NCI-H2196 (cell line): Measurements from ENCODE around the gene S100A8.
"Not testable (repeated sequence)": the region's sequence is repeated elsewhere in the genome, so short reads cannot be mapped to it uniquely, and the experiment has no call there.

ENCODE experiments used
- DNase-seq: peaks from one replicate; lab custom pipeline; 2025; ENCODE audit not compliant: unreplicated experiment; lab: John Stamatoyannopoulos, UW

S100A8 gene

GRCh38 chr1:153390938-153391710 lies at the start of gene S100A8:
Gene S100A8 (minus strand): TSS chr1:153391073. CDS start chr1:153390535, 538 bp downstream.
- DNase-seq, result peak; percentile 60

GRCh38 chr1:153439273-153439672 lies 48.4 kb upstream of the S100A8 start:
- DNase-seq, result no peak

- no peak for DNase-seq
These were observed 47.7 kb upstream of the S100A8 start for GRCh38 chr1:153438599-153438998.

GRCh38 chr1:153437236-153437635 lies 46.4 kb upstream of the S100A8 start:
- DNase-seq, result no peak

- no peak for DNase-seq
These were observed 44.0 kb upstream of the S100A8 start for GRCh38 chr1:153434746-153435455.

- no peak for DNase-seq
These were observed 42.2 kb upstream of the S100A8 start for GRCh38 chr1:153432874-153433681.

GRCh38 chr1:153431928-153432327 lies 41.1 kb upstream of the S100A8 start:
- no peak for DNase-seq

- no peak for DNase-seq
These were observed 40.6 kb upstream of the S100A8 start for GRCh38 chr1:153431427-153431826.

GRCh38 chr1:153431002-153431401 lies 40.1 kb upstream of the S100A8 start:
- no peak for DNase-seq

GRCh38 chr1:153430561-153430960 lies 39.7 kb upstream of the S100A8 start:
- DNase-seq, result no peak

- DNase-seq, result no peak
These were observed 39.3 kb upstream of the S100A8 start for GRCh38 chr1:153430166-153430553.

- DNase-seq, result peak; percentile 20
These were observed 38.6 kb upstream of the S100A8 start for GRCh38 chr1:153429266-153430165.

- no peak for DNase-seq
These were observed 37.9 kb upstream of the S100A8 start for GRCh38 chr1:153428791-153429190.

GRCh38 chr1:153428073-153428638 lies 37.3 kb upstream of the S100A8 start:
- no peak for DNase-seq

GRCh38 chr1:153426809-153427208 lies 35.9 kb upstream of the S100A8 start:
- DNase-seq, result no peak

- DNase-seq, result no peak
These were observed 31.7 kb upstream of the S100A8 start for GRCh38 chr1:153422450-153423068.

- DNase-seq, result no peak
These were observed 29.4 kb upstream of the S100A8 start for GRCh38 chr1:153420306-153420705.

GRCh38 chr1:153419436-153419793 lies 28.5 kb upstream of the S100A8 start:
- DNase-seq, result not testable (repeated sequence)

GRCh38 chr1:153418758-153419435 lies 28.0 kb upstream of the S100A8 start:
- not testable (repeated sequence) for DNase-seq
